HG02759 (cell line): ENCODE data around the gene TRIM14.

Experiments
- ATAC-seq: cut with Tn5 transposase; IDR thresholded peaks from one replicate; pipeline ENCODE4 v1.9.1; 2021; ENCODE audit warnings: mild to moderate bottlenecking, moderate library complexity; ENCODE audit not compliant: unreplicated experiment

TRIM14 gene

DNA sequence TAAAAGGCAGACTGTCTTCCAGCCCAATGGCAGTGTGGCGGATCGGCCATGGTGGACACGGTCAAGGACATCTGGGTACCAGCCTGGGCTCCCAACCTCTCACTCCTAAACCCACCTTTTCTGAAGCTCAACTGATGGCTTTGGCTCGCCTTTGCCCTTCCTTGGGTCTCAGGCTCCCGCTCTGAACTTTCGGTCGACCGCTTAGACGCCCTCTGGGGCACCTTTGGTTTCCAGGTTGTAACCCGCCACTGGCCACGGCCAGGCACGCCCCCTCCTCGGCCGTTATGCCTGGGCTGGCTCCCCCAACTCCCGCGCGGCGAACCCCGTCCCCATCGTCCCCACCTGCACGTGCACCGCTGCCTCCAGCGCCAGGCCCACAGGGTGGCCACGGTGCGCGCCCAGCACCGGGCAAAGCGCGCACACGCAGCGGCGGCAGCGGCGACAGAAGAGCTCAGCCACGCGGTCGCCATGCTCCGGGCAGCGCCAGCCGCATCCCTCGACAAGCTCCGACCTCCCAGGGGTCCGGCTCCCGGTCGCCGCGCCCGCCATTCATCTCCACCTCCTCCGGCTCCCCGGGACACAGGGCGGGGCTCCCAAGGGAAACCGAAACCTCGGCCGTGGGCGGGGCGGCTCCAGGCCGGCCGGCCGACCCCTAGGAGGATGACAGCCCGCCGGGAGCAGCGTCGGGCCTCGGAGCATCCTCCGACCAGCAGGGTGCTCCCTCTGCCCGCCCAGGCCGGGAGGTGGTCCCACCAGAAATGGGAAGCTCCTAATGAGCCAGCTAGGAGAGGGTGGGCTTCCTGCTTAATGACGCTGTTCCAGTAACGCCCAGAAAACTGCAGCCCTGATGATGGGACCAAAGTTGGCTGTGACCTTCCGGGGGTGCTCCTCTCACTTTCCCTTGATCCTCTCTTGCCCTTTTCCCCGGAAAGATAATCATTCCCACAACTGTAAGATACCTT is at the start of gene TRIM14:
TSS of gene TRIM14 (minus strand) at position 583 of the 962 bp plus-strand sequence. CDS start at position 549, 34 bp downstream.
- ATAC-seq, result peak; percentile 72

DNA sequence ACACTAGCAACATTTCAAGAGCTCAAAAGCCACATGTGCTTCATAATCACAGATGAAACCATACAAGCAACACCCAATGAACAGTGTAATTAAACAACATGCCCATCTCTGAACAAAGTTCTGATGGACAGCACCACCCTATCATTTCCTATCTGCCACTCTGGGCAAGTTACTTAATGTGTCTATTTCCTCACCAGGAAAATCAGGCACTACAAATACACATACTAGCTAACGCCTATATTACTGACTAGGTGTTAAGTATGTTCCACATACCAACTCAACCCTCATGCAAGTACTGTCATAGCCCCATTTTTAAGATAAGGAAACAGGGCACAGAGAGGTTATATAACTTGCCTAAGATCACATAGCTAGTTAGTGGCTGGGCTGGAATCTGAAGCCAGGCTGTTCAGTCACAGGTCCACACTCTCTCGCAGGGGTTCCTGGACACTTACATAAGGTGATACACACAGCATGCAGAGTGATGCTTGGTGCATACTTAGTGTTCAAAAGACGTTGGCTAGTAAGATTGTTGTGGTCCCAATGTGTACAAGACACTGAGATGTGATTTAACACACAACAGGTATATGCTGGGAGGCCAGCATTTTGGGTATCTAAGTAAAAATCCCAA is 49.2 kb upstream of the TRIM14 start:
- ATAC-seq, result no peak

- ATAC-seq, result no peak
These were observed 45.9 kb upstream of the TRIM14 start for GRCh38 chr9:98164912-98165311.

GRCh38 chr9:98162613-98163012 is 43.6 kb upstream of the TRIM14 start:
- no peak for ATAC-seq

GRCh38 chr9:98161851-98162250 is 42.8 kb upstream of the TRIM14 start:
- no peak for ATAC-seq

DNA sequence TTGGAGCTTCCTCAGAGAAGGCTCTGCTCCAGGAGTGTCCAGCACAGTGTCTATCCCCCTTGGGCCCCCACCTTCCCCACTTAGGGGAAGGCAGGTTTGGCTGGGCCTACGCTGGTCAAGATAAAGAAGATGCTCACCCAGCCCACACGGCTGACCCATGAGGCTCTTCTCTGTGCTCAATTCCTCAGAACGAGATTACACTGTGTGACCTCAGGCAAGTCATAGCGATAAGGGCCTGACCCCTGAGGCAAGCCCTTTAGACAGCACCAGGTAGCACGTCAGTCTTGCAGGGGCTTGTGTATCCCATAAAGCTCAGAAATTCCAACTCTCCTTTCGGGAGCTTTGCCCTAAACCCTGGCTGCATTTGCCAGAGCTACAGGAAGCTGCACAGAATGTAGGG is 40.8 kb upstream of the TRIM14 start:
- no peak for ATAC-seq

- no peak for ATAC-seq
These were observed 40.3 kb upstream of the TRIM14 start for GRCh38 chr9:98159301-98159700.

- no peak for ATAC-seq
These were observed 39.2 kb upstream of the TRIM14 start for GRCh38 chr9:98158071-98158831.

DNA sequence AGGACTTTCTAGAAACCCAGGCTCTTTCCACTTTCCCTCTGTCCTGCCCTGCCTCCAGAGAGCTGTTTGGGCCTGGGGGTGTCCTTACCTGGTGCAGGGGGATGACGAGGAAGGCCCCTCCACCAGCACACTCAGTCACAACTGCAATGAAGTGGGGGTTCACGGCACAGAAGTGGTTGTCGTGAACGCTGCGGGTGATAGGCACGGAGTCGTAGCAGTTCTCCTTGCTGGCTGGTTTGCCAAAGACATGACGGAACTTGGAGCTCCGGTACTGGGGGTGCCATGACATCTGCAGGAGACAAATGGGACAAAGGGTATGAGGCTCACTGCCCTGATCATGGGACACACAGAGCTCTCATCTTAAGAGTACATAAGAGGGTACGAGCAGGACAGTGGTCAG is 38.4 kb upstream of the TRIM14 start:
- no peak for ATAC-seq

GRCh38 chr9:98154678-98155077 is 35.7 kb upstream of the TRIM14 start:
- no peak for ATAC-seq

DNA sequence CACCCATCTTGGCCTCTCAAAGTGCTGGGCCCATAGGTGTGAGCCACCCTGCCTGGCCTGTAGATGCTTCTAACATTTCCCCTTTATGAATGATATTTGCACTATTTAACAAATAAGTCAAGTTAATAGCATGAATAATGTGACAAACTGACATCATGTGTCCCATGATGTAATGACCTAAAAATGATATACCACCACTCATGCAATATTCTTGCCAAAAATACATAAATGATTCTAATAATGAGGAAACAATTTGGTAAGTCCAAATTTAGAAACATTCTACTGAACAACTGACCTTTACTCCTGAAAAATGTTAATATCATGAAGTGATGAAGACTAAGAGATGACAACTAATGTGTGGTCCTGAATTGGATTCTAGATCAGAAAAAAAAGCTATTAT is 33.5 kb upstream of the TRIM14 start:
- ATAC-seq, result no peak

- no peak for ATAC-seq
These were observed 31.7 kb upstream of the TRIM14 start for GRCh38 chr9:98150721-98151120.

- ATAC-seq, result no peak
These were observed 31.1 kb upstream of the TRIM14 start for GRCh38 chr9:98150164-98150563.

- ATAC-seq, result no peak
These were observed 30.4 kb upstream of the TRIM14 start for GRCh38 chr9:98149422-98149821.

DNA sequence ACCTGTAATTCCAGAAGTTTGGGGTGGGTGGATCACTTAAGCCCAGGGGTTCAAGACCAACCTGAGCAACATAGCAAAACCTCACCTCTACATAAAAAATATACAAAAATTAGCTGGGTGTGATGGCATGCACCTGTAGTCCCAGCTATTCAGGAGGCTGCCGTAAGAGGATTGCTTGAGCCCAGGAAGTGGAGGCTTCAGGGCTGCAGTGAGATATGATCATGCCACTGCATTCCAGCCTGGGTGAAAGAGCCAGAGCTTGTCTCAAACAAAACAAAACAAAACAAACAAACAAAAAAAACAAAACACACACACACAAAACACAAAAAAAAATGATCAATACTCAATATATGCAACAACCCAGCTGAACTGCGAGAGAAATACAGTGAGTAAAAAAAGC is 29.5 kb upstream of the TRIM14 start:
- ATAC-seq, result no peak

GRCh38 chr9:98147582-98147981 is 28.6 kb upstream of the TRIM14 start:
- no peak for ATAC-seq

DNA sequence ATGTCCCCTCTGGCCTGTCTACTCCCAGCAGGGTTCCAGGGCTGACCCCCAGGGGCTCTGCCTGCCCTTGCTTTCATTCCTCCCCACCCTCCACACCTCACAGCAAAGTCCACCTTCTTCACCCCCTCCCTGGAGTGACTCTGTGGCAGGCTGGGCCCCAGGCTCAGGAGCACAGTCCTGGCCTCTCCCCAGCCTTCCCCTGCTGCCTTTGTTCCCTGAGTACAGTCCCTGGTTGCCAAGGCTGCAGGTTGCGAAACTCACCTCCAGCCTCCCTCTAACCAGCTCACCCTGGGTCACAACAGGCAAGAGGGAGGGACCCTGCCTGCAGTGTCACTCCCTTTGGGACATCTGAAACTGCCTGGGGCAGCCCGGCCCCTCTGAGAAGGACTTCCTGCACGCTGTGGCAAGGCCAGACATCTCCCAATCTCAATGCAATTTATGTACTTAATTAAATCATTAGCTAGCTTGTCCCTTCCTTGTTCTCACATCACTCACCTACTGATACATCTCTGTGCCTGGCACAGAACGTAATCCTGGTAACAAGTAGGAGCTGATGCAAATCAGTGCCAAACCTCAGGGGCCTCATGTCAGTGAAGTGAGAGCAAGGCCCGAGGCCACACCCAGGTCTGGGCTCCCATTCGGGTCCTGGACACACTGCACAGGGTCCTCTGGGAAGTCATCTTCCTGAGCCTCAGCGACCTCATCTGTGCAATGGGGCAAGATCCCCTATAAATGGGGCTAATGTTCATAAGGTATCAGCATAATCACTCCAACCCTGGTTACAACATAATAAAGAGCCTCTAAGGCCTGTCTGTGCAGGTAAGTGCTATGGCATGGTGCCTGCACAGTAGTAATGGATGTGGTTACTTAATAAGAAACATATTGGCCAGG is 27.3 kb upstream of the TRIM14 start:
- ATAC-seq, result peak; percentile 52

DNA sequence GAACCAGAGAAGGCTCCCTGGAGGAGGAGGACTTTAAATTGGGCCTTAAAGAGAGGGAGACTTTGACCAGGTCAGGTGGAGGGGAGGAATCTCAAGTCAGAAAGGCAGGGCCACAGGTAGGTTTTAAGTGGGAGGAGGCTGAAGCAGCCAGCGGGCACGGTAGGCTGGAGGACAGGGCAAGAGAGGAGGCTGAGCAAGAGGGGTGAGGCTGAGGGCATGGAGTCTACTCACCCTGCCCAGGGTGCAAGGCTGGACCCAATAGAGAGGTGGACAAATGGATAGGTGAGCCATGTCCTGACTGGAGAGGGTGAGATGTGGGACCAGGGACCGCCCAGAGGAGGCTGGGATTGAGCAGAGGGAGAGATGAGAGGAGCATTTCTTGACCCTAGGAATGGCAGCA is 25.6 kb upstream of the TRIM14 start:
- no peak for ATAC-seq

GRCh38 chr9:98144076-98144475 is 25.1 kb upstream of the TRIM14 start:
- no peak for ATAC-seq

DNA sequence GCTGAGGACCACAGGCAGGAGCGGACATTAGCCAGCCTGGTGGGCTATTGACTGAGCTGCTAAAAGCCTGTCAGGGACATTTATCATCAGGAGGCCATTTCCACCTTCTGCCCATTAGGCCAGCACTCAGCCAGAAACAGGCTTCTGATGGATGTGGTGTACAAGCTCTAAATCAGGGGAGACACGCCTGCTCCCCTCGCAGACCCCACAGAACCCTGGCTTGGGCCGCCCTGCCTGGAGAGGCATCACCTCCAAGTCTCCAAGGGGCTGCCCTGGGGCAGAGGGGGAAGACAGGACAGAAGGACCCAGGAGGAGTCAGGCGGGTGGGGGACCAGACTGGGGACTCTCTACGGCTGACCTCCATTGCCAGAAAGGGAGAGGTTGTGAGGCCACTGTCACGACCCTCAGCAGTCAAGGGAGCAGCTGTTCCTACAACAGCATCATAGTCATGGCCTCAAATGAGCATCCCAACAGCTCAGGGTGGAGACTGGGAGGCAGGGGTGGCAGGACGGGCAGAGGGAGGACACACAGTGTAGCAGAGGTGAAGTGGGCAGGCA is 24.0 kb upstream of the TRIM14 start:
- ATAC-seq, result no peak
